NCI-H1436 (cell line): ENCODE data around the gene IRF2.
"Not testable (repeated sequence)": the region's sequence is repeated elsewhere in the genome, so short reads cannot be mapped to it uniquely, and the experiment has no call there.

Experiments used
- DNase-seq: peaks from one replicate; lab custom pipeline; 2025; lab: John Stamatoyannopoulos, UW

The IRF2 gene

DNA sequence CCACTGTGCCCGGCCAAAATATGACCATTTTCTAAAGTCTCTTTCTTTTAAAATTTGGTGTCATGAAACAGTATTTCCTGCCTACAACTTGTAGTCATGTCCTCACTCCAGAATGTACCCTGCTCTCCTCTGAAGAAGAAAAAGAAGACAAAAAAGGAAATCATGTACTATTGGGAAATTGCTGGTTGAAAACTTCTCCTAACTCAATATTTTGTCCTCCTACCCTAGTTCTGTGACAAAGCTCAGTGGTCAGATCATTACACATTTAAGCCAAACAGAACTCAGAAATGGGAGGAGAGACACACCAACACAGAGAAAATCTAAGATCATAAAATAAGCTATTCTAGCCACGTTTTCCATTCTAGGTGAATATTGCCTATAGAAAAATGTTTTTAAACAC is 127.7 kb downstream of the IRF2 start:
- DNase-seq = no peak

DNA sequence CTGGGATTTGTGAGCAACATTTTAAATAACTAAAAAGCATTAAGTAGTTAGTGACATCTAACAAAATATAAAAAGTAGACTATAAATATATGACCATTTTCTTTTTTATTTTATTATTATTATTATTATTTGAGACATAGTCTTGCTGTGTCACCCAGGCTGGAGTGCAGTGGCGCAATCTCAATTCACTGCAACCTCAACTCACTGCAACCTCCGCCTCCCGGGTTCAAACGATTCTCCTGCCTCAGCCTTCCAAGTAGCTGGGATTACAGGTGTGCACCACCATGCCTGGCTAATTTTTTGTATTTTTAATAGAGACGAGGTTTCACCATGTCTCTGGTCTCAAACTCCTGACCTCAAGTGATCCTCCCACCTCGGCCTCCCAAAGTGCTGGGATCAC is 128.1 kb downstream of the IRF2 start:
- not testable (repeated sequence) for DNase-seq

DNA sequence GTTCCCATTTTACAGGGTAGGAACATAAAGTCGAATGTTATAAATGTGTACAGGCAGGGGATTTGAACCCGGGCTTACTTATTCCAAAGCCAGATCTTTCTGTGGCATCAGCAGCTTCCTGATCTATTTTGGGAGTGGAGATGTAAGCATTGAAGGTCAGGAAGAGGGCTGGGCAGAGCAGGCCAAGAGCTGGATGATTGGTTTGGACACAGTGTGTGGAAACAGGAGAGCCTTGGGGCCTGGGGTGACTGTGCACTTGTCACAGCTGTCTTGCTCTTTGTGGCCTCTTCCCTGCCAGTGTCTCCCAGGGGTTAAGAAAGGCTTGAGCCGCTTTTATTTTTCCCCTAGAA is 128.8 kb downstream of the IRF2 start:
- DNase-seq = no peak

DNA sequence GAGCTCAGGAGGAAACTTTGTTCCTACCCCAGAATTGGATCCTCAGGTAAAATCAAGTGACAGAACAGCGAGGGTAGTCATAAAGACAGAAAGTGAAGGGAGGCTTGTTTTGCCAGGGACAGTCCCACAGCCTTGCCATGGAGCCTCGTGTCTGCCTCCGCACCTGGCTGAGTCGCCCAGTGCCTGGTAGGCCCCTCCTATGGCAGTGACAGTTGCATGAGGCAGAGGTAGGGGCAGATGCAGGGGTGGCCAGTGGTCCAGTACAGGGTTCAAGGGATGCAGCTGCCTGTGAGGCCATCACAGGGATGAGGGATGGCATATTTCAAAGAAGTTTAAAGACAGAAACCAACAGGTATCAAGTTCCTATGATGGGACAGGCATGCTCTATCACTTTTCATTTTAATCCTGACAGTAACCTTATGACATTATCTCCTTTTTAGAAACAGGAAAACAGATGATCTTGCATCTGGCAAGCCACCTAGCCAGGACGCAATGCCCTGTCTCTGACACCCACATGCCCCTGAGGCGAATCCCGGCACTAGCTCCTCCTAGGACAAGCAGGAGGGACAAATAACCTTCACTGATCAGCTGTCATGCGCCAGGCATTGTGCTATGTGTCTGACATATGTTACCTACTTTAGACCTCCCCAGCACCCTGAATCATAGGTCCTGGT is 129.3 kb downstream of the IRF2 start:
- no peak for DNase-seq

DNA sequence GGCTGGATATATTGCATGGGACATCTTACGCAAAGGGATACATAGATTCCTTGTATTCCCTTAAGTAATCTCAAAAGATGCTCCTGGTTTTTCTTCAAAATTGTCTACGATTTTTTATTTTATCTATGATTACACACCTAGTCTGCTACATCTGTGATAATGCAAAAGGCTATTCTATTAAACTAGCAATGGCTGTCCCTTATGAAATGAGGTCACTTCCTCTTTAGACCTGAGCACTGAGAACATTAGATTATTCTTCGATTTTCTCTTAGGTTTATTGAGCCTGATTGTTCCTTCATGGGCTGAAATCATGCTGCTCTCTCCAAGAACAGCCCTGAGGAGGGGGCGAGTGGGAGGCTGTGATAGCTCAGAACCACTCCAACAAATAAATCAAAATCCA is 129.9 kb downstream of the IRF2 start:
- DNase-seq = no peak

DNA sequence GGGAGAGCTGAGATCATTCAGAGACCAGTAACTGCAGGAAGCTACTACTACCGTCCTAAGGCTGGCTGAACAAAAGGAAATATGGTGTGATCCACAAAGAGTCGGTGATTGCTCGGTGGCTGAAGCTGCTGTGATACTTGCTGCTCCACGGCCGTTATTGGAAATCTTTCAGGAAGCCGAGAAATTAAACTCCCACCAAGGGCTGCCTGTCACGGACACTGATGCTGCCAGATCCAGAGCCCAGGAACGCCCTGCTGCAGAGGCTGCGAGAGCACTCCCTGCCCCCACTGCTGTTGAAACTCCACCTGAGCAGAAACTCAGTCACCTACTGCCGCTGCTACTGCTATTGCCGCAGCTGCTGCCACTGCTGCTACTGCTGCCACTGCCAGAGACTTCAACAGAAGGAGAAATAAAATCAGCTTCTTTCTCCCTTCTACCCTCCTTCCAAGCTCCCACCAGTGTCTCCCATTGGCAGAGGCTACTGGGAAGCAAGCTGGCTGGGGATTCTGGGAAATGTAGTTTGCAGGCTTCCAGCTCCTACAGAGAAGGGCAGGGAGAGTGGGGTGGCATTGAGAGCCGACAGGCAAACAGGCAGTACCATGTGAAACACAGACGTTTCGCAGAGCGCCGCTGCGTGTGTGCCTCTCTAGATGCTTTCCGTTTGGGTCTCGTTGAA is 130.7 kb downstream of the IRF2 start:
- peak; percentile 73 for DNase-seq

DNA sequence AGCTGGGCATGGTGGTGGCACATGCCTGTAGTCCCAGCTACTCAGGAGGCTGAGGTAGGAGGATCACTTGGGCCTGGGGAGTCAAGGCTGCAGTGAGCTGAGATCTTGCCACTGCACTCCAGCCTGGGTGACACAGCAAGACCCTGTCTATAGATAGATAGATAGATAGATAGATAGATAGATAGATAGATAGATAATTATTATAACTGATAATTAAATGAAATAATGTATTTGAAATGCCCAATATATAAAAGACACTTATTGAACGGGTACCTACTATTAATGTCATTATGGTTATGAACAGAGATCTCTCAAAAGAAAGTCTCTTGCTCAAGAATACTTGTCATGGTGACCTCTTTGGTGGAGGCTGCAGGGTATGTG is 131.5 kb downstream of the IRF2 start:
- DNase-seq = not testable (repeated sequence)

DNA sequence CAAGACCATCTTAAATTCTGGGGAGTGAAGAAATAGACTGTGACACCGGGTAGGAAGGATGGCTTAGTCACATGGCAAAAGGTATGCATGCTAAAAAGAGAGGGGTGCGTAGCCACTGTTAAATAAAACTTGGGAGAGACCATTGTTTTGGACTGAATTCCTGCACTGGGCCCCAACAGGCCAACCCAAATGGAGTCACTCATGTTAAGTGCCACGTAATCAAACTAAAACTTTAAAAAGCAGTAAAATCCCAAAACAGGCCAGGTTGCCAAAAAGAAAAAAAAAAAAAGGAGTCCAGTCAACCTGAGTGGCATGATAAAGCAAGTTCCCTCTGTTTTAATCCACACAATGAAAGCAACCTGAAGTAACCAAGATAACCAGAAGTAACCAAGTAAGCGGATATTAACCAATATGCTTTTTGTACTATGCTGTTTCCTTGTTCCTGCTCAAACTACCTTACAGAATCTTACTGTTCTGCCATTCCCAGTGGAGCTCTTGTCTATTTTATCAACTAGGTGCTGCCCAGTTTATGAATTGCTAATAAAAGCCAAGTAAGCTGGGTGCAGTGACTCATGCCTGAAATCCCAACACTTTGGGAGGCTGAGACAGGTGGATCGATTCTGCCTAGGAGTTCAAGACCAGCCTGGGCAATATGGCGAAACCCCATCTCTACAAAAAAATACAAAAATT is 132.0 kb downstream of the IRF2 start:
- no peak for DNase-seq

DNA sequence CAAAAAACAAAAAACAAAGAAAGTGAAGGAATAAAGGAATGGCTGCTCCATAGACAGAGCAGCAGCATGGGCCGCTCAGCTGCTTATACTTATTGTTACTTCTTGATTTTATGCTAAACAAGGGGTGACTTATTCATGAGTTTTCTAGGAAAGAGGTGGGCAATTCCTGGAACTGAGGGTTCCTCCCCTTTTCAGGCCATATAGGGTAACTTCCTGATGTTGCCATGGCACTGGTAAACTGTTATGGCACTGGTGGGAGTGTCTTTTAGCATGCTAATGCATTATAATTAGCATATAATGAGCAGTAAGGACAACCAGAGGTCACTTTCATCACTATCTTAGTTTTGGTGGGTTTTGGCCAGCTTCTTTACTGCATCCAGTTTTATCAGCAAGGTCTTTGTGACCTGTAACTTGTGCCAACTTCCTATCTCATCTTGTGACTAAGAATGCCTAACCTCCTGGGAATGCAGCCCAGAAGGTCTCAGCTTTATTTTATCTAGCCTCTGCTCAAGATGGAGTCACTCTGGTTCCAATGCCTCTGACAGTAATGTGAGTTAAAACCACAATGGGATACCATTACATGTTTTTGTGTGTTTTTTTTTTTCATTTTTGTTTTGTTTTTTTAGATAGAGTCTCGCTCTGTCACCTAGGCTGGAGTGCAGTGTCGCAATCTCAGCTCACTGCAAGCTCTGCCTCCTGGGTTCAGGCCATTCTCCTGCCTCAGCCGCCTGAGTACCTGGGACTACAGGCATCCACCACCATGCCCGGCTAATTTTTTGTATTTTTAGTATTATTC is 134.8 kb downstream of the IRF2 start:
- not testable (repeated sequence) for DNase-seq

DNA sequence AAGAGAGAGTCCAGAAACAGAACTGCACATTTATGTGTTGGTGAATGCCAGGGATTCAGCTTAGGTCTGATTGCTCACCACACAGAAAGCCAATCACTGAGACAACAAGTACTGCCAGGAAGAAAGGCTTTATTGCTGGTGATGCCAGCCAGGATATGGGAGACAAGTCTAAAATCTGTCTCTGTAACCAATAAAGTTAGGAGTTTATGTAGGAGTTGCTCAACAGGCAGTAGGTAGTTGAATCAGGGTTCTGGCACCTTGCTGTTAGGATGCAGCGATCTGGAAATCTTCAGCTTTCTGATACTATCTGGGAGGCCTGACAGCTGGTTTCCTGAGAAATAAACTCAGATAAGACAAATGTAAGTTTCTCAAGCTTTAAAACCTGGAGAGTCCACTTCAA is 136.4 kb downstream of the IRF2 start:
- DNase-seq = no peak
